DMS53 treated with DMSO at 0.1 percent for 48 hours (cell line): Measurements from ENCODE around the gene RAI1.

Experiments
- DNase-seq: peaks from one replicate; lab custom pipeline; 2025; ENCODE audit not compliant: unreplicated experiment; lab: John Stamatoyannopoulos, UW

The RAI1 gene

GRCh38 chr17:17856386-17856785, 175.1 kb downstream of the RAI1 start:
- no peak for DNase-seq

GRCh38 chr17:17857496-17857895, 176.2 kb downstream of the RAI1 start:
- no peak for DNase-seq

- peak; percentile 16 for DNase-seq
These were observed 178.9 kb downstream of the RAI1 start for GRCh38 chr17:17859909-17860765.

- DNase-seq: no peak
These were observed 179.5 kb downstream of the RAI1 start for GRCh38 chr17:17860766-17861107.
